Immature natural killer cell (primary cell): ENCODE data around the gene TFPI. TPM values are rescaled to one million over a fixed set of nuclear protein-coding genes. Genes with fewer than 3 reads are reported as not detected.
"Not testable (repeated sequence)": the region's sequence is repeated elsewhere in the genome, so short reads cannot be mapped to it uniquely, and the experiment has no call there.

Source experiments
- DNase-seq, 3 donors: peaks; one replicate each; pipeline ENCODE4 v3.0.0; 2022; ENCODE audit warnings: mixed read lengths in 1 of 3
- H3K27ac Mint-ChIP-seq, 6 donors: one replicate each; pipeline ENCODE4 v1.8.0; 2020; ENCODE audit warnings: mixed read lengths in 6 of 6, mild to moderate bottlenecking in 5 of 6, inconsistent platforms in 4 of 6, moderate library complexity in 3 of 6
- H3K27me3 Mint-ChIP-seq, 3 donors: one replicate each; pipeline ENCODE4 v1.8.0; 2020 to 2021; ENCODE audit warnings: low read depth in 3 of 3, mild to moderate bottlenecking in 3 of 3, mixed read lengths in 3 of 3, moderate library complexity in 3 of 3, inconsistent platforms in 1 of 3
- H3K36me3 Mint-ChIP-seq, 3 donors: one replicate each; pipeline ENCODE4 v1.8.0; 2020; ENCODE audit warnings: mixed read lengths in 3 of 3, inconsistent platforms in 2 of 3, mild to moderate bottlenecking in 2 of 3
- H3K4me1 Mint-ChIP-seq, 2 donors: one replicate each; pipeline ENCODE4 v1.8.0; 2020; ENCODE audit warnings: inconsistent platforms in 2 of 2, mild to moderate bottlenecking in 2 of 2, mixed read lengths in 2 of 2, moderate library complexity in 1 of 2
- H3K4me3 Mint-ChIP-seq, 5 donors: one replicate each; pipeline ENCODE4 v1.8.0; 2020; ENCODE audit warnings: mild to moderate bottlenecking in 5 of 5, mixed read lengths in 5 of 5, inconsistent platforms in 3 of 5, moderate library complexity in 3 of 5
- H3K9me3 Mint-ChIP-seq, 6 donors: one replicate each; pipeline ENCODE4 v1.8.0; 2020; ENCODE audit warnings: mild to moderate bottlenecking in 6 of 6, mixed read lengths in 6 of 6, inconsistent platforms in 4 of 6, moderate library complexity in 3 of 6
- polyA plus RNA-seq, 3 donors: library from polyadenylated mRNA; unstranded; fragments of 300-500 nt; fragmentation: Illumina TruSeq; gene quantifications; one replicate each; pipeline ENCODE4 v1.2.3, GENCODE V29; 2021

The TFPI gene
- polyA plus RNA-seq, 3 donors from 2014 or later: 0.59 TPM; not detected in 2

GRCh38 chr2:187571996-187572395 is 17.8 kb upstream of the TFPI start:
- H3K9me3 Mint-ChIP-seq: peaks cover 0 to 12% (median 7%) of the 10 kb centered on the region in 6 donors
- H3K4me1 Mint-ChIP-seq, DNase-seq, H3K27ac Mint-ChIP-seq, H3K27me3 Mint-ChIP-seq, H3K4me3 Mint-ChIP-seq, H3K36me3 Mint-ChIP-seq: not testable (repeated sequence)

- Mint-ChIP-seq H3K36me3 (no peaks in the 10 kb centered on the region), H3K4me1 (no peaks in the 10 kb centered on the region), H3K4me3 (no peak overlapping the region), H3K27me3 (peaks cover 0 to 1% (median 0%) of the 10 kb centered on the region in 3 donors), H3K27ac (no peak overlapping the region), H3K9me3 (peaks cover 0 to 12% (median 7%) of the 10 kb centered on the region in 6 donors)
- DNase-seq: no peak
Observed at GRCh38 chr2:187569571-187569970, 15.3 kb upstream of the TFPI start.

- no peak for DNase-seq
- Mint-ChIP-seq H3K27ac (no peak overlapping the region), H3K4me1 (no peaks in the 10 kb centered on the region), H3K27me3 (peaks cover 0 to 1% (median 0%) of the 10 kb centered on the region in 3 donors), H3K9me3 (peaks cover 0 to 12% (median 7%) of the 10 kb centered on the region in 6 donors), H3K4me3 (no peak overlapping the region), H3K36me3 (no peaks in the 10 kb centered on the region)
Observed at GRCh38 chr2:187569042-187569441, 14.8 kb upstream of the TFPI start.

GRCh38 chr2:187567126-187567525 is 12.9 kb upstream of the TFPI start:
- Mint-ChIP-seq H3K4me3 (no peak overlapping the region), H3K27ac (no peak overlapping the region), H3K27me3 (peaks cover 0 to 1% (median 0%) of the 10 kb centered on the region in 3 donors), H3K4me1 (no peaks in the 10 kb centered on the region), H3K36me3 (no peaks in the 10 kb centered on the region), H3K9me3 (peaks cover 0 to 7% (median 3%) of the 10 kb centered on the region in 6 donors)
- no peak for DNase-seq

- H3K36me3 Mint-ChIP-seq: no peaks in the 10 kb centered on the region
- no peak overlapping the region for H3K27ac Mint-ChIP-seq
- H3K4me3 Mint-ChIP-seq: no peak overlapping the region
Observed at GRCh38 chr2:187566712-187567111, 12.5 kb upstream of the TFPI start.

GRCh38 chr2:187566266-187566665 is 12.0 kb upstream of the TFPI start:
- Mint-ChIP-seq H3K27me3 (peaks cover 0 to 1% (median 0%) of the 10 kb centered on the region in 3 donors), H3K4me3 (no peak overlapping the region), H3K9me3 (peaks cover 0 to 7% (median under 1%) of the 10 kb centered on the region in 6 donors), H3K4me1 (no peaks in the 10 kb centered on the region), H3K27ac (no peak overlapping the region), H3K36me3 (no peaks in the 10 kb centered on the region)
- DNase-seq: no peak

More at GRCh38 chr2:187566712-187567111, 12.5 kb upstream of the TFPI start:
- no peak for DNase-seq
- Mint-ChIP-seq H3K9me3 (peaks cover 0 to 7% (median under 1%) of the 10 kb centered on the region in 6 donors), H3K27me3 (peaks cover 0 to 1% (median 0%) of the 10 kb centered on the region in 3 donors), H3K4me1 (no peaks in the 10 kb centered on the region)

GRCh38 chr2:187565618-187566017 is 11.4 kb upstream of the TFPI start:
- H3K9me3 Mint-ChIP-seq, H3K27ac Mint-ChIP-seq, H3K27me3 Mint-ChIP-seq, H3K4me3 Mint-ChIP-seq, DNase-seq, H3K4me1 Mint-ChIP-seq, H3K36me3 Mint-ChIP-seq: not testable (repeated sequence)

- peaks cover 0 to 12% (median under 1%) of the 10 kb centered on the region in 6 donors for H3K9me3 Mint-ChIP-seq
- H3K4me1 Mint-ChIP-seq: peaks cover 0 to 11% of the 10 kb centered on the region in 2 donors
- not testable (repeated sequence) for H3K4me3 Mint-ChIP-seq, H3K27ac Mint-ChIP-seq, H3K27me3 Mint-ChIP-seq, H3K36me3 Mint-ChIP-seq, DNase-seq
Observed at GRCh38 chr2:187556493-187556892, 2.3 kb upstream of the TFPI start.

GRCh38 chr2:187554704-187555082 is 458 bp upstream of the TFPI start:
- Mint-ChIP-seq H3K4me1 (peaks cover 0 to 11% of the 10 kb centered on the region in 2 donors), H3K36me3 (no peaks in the 10 kb centered on the region), H3K4me3 (no peak overlapping the region), H3K27me3 (no peaks in the 10 kb centered on the region), H3K27ac (no peak overlapping the region), H3K9me3 (peaks cover 0 to 16% (median 1%) of the 10 kb centered on the region in 6 donors)
- DNase-seq: no peak

GRCh38 chr2:187552828-187553681 is 1.2 kb downstream of the TFPI start:
- Mint-ChIP-seq H3K4me3 (peak overlapping the region in 2 of 5 donors; percentile 1 to 10), H3K27ac (no peak overlapping the region), H3K27me3 (no peaks in the 10 kb centered on the region), H3K36me3 (no peaks in the 10 kb centered on the region), H3K4me1 (peaks cover 0 to 11% of the 10 kb centered on the region in 2 donors), H3K9me3 (peaks cover 0 to 6% (median 1%) of the 10 kb centered on the region in 6 donors)
- no peak for DNase-seq

GRCh38 chr2:187552381-187552780 is 1.9 kb downstream of the TFPI start:
- Mint-ChIP-seq H3K27me3 (no peaks in the 10 kb centered on the region), H3K36me3 (no peaks in the 10 kb centered on the region), H3K27ac (no peak overlapping the region), H3K4me3 (no peak overlapping the region), H3K4me1 (peaks cover 0 to 11% of the 10 kb centered on the region in 2 donors), H3K9me3 (peaks cover 0 to 4% (median 1%) of the 10 kb centered on the region in 6 donors)
- DNase-seq: no peak

GRCh38 chr2:187550857-187551256 is 3.4 kb downstream of the TFPI start:
- no peak for DNase-seq
- Mint-ChIP-seq H3K4me3 (no peak overlapping the region), H3K4me1 (peaks cover 0 to 11% of the 10 kb centered on the region in 2 donors), H3K9me3 (peaks cover 0 to 4% (median 1%) of the 10 kb centered on the region in 6 donors), H3K27me3 (no peaks in the 10 kb centered on the region), H3K36me3 (no peaks in the 10 kb centered on the region), H3K27ac (no peak overlapping the region)

GRCh38 chr2:187549951-187550555 is 4.2 kb downstream of the TFPI start:
- DNase-seq: no peak
- no peak overlapping the region for H3K27ac Mint-ChIP-seq
- H3K4me1 Mint-ChIP-seq: peaks cover 0 to 11% of the 10 kb centered on the region in 2 donors
- no peak overlapping the region for H3K4me3 Mint-ChIP-seq
- no peaks in the 10 kb centered on the region for H3K27me3 Mint-ChIP-seq
- H3K9me3 Mint-ChIP-seq: peaks cover 0 to 4% (median 0%) of the 10 kb centered on the region in 6 donors
- H3K36me3 Mint-ChIP-seq: no peaks in the 10 kb centered on the region

GRCh38 chr2:187549193-187549592 is 5.0 kb downstream of the TFPI start:
- Mint-ChIP-seq H3K36me3 (no peaks in the 10 kb centered on the region), H3K4me1 (peaks cover 0 to 4% of the 10 kb centered on the region in 2 donors), H3K4me3 (no peak overlapping the region), H3K9me3 (peaks cover 0 to 4% (median 0%) of the 10 kb centered on the region in 6 donors), H3K27ac (no peak overlapping the region), H3K27me3 (no peaks in the 10 kb centered on the region)
- no peak for DNase-seq
